Stimulated activated CD4-positive, alpha-beta T cell treated with anti-CD3 and anti-CD28 coated beads, TNF-alpha, amount 100 ng/mL, for 24 hours (primary cell): Measurements from ENCODE around the gene PPP4R3B.

Source experiments
- DNase-seq, 3 experiments: peaks; one replicate each; pipeline ENCODE4 v3.0.0-alpha.2; 2020; ENCODE audit warnings: low read depth in 3 of 3

Gene PPP4R3B

GRCh38 chr2:55518841-55519165 lies 98.6 kb downstream of the PPP4R3B start:
- no peak for DNase-seq

- no peak for DNase-seq
Measured at GRCh38 chr2:55511508-55512124, 105.8 kb downstream of the PPP4R3B start.

- no peak for DNase-seq
Measured at GRCh38 chr2:55502590-55503141, 114.8 kb downstream of the PPP4R3B start.

- DNase-seq: no peak
Measured at GRCh38 chr2:55500025-55500424, 117.4 kb downstream of the PPP4R3B start.

DNA sequence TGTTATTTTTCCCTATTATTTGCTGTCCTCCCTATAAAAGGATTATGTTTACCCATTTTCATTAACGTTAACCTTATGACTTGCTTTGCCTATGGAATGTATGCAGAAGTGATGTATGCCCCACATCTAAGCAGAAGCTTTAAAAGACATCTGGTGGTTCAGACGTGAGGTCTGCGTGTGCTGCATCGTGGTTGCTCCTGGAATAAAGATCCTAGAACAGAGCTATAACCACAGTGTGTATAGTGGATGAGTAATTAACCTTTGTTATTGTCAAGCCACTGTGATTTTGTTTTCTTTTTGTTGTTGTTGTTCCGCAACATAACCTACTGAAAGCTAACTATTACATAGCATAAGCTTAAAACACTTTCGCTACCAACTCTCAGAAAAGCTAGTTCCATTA lies 118.8 kb downstream of the PPP4R3B start:
- no peak for DNase-seq
